GM19240 (cell line): Measurements from ENCODE around the gene RHOBTB3.
A peak's percentile ranks its signal among the peaks of the same experiment; 100 is the strongest.

Experiments
- DNase-seq: peaks from one replicate; pipeline ENCODE4 v3.0.0; 2011; ENCODE audit warnings: low spot score; ENCODE audit not compliant: insufficient read length

RHOBTB3 gene

DNA sequence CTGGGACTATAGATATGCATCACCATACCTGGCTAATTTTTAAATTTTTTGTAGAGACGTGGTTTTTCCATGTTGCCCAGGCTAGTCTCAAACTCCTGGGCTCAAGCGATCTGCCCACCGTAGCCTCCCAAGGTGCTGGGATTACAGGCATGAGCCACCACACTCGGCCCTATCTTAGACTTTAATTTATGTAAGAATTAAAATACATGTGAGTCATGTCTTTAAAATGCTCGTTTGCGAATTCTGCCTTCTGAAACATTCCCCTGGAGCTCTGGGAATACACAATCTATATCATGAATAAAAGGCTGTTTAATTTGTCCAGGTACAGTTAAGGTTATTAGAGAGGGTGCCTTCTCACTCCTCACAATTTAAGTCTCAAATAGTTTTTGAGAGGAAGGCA is 32.8 kb downstream of the RHOBTB3 start:
- no peak for DNase-seq

DNA sequence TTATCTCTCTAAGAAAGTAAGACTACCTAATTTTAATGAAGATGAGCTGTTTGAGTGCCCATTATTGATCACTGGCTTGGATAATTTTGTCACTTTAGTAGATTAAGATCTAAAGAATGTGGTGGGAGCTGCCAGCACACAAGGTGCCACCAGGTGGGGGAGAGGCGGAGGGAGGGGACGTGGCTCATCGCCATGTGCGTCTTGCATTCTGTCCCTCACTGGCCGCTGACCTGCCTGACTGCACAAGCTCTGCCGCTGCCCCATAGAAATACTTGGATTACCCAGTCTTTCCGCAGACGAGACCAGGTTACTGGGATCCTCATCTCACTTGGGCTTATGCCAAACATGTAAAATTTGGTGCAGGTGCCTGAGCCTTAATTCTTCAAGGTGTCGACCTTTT is 37.6 kb downstream of the RHOBTB3 start:
- no peak for DNase-seq

DNA sequence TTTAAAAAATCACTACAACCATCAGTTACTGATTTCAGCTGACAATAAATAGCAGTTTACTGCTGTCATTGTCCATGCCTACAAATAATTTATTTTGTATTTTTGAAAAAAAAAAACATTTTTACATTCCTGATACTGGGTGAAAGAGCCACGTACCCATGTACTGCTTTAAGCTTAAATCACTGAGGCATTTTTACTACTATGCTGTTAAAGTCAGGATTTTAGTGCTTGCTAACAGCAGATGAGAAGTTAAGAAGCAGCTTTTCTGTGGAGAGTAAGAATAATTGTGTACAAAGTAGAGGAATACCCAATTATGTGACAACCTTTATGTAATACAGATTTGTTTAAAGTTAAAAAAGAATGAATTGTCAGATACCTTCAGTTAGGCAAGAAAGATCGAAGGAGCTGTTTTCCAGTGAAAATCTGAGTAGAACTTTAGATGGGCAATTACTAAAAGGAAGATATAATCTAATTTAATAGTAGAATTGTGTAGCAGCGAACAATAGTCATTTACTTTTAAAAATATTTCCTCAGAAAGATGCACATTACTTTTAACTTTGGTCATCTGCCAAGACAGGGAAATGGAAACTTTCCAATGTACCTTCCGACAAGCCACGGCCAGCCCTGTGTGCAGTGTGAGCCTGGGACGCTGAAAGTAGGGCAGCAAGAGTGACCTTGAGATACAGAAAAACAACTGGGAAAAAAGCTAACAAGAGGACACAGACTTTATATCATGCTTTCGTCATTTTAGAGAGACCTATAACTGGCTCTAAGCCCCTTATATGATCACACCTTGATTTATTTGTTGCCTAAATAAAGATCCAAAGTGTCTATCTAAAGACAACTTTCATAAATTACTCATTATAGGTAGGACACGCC is 39.9 kb downstream of the RHOBTB3 start:
- DNase-seq = no peak

DNA sequence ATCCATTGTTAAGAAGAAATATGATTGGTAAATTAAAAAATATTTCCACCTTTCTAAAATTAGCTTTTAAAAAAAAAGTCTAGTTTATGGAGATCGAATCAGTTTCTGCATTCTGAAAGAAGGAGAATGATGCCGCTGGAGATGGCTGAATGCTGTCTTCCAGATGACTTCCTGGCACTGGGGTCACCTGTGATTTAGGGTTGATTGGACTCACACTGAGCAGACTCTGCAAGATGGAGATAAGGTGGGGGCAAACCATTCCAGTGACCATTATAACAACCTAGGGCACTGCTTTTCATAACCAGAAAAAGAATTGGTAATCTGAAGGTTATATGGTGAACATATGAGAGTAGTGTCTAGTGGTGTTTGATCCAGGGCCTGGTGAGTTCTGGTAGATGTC is 40.8 kb downstream of the RHOBTB3 start:
- DNase-seq = no peak

DNA sequence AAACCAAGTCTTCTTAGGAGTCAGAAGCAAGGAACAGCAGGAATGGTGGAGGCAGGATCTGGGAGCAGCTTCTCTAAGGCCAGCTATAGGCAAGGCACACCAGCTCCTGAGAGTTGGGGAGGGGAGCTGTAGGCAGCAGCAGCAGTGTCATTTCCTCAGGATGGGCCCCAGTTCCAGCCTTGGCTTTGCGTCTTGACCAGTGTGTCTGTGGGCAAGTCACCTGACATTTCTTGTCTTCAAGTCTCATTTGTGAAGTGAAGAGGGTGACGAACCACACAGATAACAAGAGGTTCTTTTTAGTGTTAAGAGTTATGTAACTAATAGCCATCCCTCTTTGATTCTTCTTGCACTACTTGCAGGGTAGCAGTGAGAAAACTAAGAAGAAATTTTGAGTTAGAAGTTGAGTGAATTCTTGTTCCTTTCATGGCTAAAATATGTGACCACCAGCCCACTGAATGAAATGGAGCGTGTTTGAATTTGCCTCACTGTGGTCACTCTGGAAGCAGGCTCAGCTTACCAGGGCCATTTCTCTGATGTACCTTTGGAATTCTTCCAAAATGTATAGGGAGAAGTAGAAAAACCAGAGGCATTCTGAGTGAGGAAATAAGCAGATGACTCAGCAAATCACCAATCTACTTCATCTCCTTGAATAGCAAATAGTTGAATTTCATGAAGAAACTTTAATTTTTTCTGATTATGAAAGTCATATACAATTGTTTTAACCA is 42.4 kb downstream of the RHOBTB3 start:
- DNase-seq = no peak

DNA sequence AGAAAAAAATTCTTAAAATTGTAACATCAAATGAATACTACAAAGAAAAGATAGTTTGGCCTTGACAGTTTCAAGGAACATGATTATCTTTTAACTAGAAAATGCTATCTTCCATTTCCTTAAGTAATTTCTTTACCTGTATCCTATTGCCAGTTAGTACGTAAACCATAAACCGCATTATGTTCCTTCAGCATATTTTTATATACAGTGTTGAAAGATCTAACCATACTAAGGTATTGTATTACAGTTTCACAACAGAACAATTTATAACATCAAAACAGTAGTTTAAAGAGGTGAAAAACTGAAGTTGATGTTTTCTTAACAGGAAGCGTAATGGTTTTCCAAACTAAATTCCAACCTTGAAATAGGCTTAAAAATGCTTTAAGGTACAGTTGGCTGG is 46.3 kb downstream of the RHOBTB3 start:
- no peak for DNase-seq

DNA sequence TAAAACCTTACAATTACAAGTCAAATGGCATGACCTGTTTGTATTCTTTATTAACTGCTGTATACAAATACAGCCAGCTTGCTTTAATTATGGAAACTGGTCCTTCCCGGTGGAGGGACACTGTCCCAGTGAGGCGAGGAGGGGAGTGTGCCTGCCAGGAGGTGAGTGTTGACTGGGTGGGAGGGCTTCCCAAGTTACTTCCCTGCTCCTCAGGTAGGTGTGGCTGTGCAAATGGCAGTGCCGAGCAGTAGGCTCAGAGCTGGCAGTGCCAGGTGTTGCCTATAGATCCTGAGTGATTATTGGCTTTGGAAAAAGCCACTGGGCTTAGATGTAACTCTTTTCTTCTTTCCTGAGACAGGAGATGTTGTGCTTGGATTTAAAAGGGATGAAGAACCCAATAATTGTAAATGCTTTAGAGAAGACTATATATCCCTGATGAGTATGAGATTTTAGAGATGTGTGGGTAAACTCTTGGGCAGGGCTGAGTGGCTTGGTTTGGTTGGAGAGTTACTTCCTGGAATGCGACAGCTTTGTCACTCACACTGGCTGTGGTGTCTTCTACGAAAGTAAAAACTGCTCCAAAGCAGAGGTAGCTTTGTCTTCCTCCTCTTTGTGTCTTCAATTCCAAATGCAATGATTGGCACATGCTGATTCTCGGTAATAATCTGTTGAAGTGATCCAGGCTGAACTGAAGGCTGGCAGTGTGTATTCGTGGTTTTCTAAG is 47.7 kb downstream of the RHOBTB3 start:
- no peak for DNase-seq

DNA sequence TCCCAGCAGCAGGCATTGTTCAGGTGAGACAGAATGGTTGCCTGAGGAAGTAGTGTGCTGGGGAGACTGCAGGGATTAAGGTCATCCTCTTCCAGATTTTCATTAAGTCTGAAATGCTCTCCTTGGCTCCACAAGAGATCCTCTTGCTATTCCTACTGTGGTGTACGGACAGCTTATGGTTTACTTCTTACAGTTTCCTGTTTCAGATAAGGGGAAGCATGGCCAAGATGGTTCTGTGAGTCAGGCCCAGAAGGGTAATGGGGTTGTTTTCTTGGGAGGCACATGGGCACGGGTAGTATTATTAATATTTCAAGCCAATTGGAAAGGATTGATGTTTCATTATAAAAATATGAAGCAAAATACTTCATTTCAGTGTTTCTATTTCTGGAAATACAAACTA is 48.5 kb downstream of the RHOBTB3 start:
- no peak for DNase-seq

DNA sequence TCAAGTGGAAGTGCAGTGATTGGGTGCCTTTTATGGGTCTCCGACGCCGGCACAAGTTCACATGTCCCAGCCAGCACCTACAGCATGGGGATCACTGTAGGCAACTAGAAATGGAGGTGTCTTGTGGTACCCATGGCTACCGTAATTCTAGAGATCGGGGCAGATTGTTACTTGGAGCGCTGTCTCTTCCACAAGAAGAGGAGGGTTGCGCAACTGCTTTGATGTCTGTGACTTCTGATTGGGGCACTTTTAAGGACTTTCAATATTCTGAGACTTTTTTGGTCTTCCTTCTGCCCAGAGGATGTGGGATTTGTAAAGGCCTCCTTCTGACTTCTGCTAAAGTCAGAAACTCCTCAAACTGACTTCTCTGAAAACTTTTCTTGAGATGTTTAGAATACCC is 49.5 kb downstream of the RHOBTB3 start:
- no peak for DNase-seq

DNA sequence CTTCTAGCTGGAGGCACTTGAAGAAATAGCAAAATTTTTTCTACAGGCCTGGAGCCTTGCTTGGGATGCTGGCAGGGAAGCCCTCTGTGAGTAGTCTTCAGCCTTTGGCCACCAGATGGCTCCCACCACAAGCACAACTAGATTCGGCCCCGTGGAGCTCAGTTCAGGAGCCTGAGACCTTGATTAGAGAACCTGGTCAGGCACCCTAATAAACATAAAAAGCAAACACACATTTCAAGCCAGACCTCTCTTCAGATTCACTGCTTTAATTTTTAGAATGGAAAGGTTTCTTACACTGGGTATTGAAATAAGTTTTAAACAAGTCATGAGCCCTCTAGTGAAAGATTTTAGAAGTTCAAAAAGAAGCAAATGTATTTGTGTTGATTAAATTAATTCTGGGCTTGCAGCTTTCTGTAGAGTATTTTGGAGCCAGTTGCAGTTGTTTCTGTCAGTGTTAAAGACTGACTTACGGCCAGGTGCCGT is 50.0 kb downstream of the RHOBTB3 start:
- peak; percentile 35 for DNase-seq

DNA sequence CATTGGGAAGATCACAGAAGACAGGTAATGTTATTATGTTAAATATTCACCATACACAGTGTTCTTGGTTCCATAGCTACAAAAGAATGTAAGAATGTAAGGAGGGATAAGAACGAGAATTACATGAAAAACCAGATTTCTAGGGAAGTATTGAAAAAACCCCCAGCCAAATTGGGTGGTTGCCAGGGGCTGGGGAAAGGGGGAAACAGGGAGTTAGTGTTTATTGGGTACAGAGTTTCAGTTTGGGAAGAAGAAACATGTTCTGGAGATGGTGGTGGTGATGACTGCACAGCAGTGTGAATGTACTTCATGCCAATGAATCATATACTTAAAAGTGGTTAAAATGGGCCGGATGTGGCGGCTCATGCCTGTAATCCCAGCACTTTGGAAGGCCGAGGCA is 51.0 kb downstream of the RHOBTB3 start:
- DNase-seq = no peak

DNA sequence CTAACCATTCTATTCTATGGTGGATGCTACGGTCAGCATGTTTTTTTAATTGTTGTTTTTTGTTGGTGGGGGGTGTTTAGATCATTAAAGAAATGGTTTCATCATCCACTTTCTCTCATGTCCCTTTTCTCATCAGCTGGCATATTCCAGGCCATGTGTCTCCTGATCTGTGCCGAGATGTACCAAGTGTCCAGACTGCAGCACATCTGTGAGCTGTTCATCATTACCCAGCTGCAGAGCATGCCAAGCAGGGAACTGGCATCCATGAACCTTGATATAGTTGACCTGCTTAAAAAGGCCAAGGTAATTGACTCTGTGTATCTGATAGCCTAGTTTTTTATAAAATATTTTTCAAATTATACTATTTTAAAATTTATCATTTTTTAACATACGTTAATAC is 52.5 kb downstream of the RHOBTB3 start:
- no peak for DNase-seq

DNA sequence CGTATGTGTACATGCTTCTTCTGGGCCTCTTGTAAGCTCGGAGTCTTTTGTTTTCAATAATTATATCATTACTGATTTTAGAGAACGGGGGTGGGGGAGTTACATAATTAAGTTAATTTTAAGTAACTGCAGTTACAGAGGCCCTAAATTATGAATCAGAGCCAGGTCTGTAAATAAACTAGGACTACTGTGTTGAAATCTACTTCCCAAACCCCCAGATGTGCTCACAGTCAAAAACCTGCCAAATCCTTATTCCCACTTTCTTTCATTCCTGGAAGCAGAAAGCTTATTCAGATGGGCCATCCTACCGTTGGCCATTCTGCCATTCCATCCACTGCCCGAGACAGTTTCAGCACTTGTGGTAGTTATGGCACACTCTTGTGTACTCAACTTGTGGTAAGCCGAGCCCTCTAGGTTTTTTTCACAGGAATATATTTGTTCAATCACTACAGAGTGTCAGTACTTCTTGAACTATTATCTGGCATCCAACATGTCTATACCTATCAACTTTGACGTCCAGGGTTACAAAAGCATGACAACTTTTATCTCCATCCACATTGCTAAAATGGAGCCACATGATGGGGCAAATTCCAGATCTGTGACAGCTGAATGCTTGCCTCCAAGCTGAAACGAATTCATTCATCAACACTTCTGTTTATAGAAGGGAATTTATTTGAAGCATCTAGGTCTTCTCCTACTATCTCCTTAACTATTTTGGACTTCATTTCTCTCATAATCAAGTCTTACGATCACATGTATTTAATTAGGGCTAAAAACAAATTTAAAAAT is 53.6 kb downstream of the RHOBTB3 start:
- no peak for DNase-seq

DNA sequence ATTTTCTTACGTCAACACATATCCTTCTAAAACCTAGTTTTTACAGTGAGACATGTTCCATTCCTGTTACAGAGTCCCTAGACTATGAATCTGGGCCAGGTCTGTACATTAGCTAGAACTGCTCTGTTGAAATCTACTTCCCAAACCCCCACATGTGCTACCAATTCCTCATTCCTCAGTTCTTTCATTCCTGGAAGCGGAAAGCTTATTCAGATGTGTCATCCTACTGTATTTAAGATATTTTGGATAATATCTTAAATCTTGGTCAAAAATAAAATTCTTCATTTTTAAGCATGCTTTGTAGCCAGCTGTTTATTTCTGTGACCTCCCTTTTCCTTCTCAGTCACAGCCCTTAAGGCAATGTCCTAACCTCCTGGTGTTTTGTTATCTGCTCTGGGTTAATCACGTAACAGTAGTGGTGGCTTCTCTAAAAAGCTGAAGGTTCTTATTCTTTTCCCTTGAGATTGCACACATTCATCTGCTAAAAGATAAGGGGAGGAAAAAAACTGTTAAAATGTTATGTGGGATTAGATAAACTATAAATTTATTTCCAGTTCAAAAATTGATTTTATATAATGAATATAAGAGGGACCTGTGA is 55.8 kb downstream of the RHOBTB3 start:
- DNase-seq = no peak

DNA sequence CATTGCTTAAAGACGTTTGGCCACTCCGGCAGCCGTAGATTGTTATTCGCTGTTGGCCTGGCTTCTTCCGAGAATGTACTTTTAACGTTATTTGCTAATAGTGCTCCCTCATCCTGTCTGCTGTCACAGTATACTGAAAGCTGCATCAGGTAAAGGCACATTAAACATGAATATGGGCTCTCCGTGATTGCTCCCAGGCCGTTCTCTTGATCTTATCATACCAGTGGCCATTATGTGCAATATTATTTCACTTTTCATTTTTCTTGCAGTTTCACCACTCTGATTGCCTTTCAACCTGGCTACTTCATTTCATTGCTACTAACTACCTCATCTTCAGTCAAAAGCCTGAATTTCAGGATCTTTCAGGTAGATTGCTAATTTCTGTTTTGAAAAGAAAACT is 57.4 kb downstream of the RHOBTB3 start:
- no peak for DNase-seq

DNA sequence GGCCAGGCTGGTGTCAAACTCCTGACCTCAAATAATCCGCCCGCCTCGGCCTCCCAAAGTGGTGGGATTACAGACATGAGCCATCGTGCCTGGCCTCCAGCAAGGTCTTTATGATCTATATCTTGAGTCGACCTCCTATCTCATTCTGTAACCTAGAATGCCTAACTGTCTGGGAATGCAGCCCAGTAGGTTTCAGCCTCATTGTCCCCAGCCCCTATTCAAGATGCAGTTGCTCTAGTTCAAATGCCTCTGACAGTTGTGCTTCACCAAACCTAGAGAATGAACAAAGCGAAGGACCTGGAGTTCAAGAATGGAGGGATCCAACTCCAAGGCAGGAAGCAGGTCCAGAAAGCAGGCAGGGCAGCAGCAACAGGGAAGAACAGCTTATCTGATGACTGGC is 60.6 kb downstream of the RHOBTB3 start:
- no peak for DNase-seq

DNA sequence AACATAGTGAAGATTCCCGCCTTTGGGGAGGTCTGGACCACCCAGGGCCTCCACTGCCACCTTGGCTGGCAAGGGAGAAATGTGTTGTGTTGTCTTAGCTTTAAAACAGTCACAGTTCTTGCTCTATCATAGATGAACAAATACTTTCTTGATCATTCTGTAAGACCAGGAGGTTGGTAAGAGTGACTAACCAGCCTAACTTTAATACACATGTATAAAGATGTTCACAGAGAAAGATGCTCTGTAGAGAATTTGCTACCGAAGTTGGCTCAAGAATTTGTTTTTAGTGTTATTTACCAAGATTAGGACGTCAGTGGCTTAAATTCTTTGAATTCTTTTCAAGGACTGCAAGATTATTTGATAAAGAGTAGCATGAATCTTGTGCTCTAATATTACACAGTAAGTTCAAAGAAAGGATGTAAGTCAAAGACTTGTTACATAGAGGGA is 63.0 kb downstream of the RHOBTB3 start:
- DNase-seq = no peak

DNA sequence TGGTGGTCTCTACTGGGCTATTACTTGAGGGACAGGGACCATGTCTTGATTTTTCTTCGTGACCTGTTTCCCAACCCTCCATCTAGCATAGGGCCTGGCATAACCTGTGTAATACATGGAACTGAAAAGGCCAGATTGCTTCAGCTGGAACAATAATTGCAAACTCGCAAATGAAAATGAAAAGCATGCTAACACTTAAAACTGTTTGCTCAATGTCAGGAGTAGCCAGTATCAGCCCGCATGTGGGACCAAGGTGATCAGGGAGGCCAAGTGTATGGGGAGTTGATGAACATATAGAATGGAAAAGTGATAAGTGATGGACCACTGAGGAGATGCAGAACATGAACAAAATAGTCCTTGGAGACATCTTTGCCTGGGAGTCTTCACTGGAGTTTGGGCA is 66.2 kb downstream of the RHOBTB3 start:
- DNase-seq = no peak

DNA sequence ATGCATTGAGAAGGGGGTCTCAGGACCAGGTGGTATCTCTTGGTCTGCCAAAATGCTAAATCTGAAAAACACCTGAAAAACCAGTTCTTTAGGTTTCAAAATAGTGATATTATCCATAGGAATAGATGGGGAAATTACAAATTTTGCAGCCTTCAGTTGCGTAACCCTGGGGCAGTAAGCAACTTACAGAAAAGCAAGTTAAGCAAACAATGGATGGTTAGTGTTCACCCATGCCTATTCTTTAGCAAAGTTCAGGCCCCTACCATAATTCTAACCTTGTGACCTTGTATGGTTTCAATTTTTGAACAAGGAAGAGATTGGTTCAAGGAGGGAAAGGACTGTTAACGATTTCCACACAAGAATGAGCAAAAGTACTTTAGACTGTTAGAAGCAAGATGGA is 66.9 kb downstream of the RHOBTB3 start:
- no peak for DNase-seq

DNA sequence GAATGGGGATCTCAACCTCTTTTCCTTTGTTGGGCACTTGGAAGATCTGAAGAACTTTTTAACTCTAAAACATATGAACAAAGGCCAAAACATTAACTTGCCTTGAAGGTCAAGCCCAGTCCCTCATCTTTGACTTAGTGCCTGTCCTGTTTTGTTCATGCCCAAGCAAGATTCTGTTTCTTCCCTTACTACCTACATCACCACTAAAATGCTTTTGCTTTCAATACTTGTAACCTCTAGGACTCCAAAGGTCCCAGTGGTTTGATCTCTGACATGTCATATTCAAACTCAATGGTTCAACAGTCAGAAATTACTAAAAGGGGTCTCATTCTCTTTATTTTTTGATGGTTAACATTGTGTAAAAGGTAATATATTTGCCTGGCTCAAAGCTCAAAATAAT is 67.4 kb downstream of the RHOBTB3 start:
- no peak for DNase-seq
